OCI-LY1 (cell line): Measurements from ENCODE around the gene C11orf58.

Experiments used
- CTCF ChIP-seq: fragments of 200-600 bp; sonication (generic), shearing (Covaris generic); IDR thresholded peaks from 2 replicates; pipeline ENCODE4 v1.5.1; 2017; ENCODE audit warnings: mild to moderate bottlenecking, antibody characterized with exemption, low read length, moderate library complexity, mixed read lengths
- EZH2 ChIP-seq: fragments of 200-600 bp; sonication (generic), shearing (Covaris generic); IDR thresholded peaks from 2 replicates; pipeline ENCODE4 v1.8.0; 2017; ENCODE audit warnings: borderline replicate concordance, mixed run types, mild to moderate bottlenecking, antibody characterized with exemption, low read length, moderate library complexity, mixed read lengths

DNA sequence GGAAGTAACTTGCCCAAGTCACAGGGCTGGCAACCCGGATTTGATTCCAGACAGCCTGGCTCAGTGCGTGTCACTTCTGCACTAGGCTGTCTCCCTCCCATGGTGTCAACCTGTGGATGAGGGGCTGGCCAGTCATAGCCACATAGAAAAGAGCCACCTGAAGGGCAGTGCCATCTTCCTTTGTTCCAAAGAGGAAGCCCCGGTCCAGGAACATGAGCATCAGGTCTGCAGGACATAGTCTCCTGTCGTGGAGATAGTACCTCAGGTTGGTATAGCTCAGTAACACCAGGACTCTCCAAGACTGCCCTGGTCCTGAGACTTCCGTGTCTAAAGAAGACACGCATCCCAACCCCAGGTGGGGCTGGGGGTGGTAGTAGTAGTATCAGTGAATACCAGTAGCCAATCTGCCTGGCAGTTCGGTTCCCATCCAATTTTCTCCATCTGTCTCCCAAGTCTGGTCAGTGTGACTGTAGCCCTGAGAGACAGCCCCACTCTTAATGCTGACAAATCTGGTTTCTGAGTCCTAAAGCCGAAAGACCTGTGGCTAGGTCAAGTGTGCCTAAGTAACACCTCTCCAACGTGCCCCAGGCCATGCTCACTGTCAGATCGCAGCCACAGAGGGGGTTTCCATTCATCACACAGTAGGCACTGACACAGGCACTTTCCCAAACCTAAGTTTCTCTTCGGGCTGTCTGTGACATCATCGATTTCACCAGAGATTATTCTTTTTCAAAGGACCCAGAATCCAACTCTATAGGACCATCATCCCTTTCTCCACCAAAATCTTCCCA lies 33.1 kb downstream of the C11orf58 start:
- no peak for TF ChIP-seq CTCF
- TF ChIP-seq EZH2: no peak
